HFFc6 (cell line): ENCODE measurements around the gene RER1. TPM values are rescaled to one million over a fixed set of nuclear protein-coding genes. Genes with fewer than 3 reads are reported as not detected.
A peak's percentile ranks its signal among the peaks of the same experiment; 100 is the strongest.

Experiments
- DNase-seq: peaks from one replicate; pipeline ENCODE4 v3.0.0-alpha.2; 2018
- H3K27ac Mint-ChIP-seq: 2 replicates; pipeline ENCODE4 v1.8.0; 2020; ENCODE audit warnings: mild to moderate bottlenecking, mixed read lengths
- H3K27me3 Mint-ChIP-seq: 2 replicates; pipeline ENCODE4 v1.8.0; 2021; ENCODE audit warnings: mild to moderate bottlenecking, moderate library complexity, mixed read lengths; ENCODE audit not compliant: insufficient read depth
- H3K36me3 Mint-ChIP-seq: 2 replicates; pipeline ENCODE4 v1.8.0; 2021; ENCODE audit warnings: low read depth, mixed read lengths
- H3K4me1 Mint-ChIP-seq: 2 replicates; pipeline ENCODE4 v1.8.0; 2020; ENCODE audit warnings: low read depth, mixed read lengths
- H3K4me3 Mint-ChIP-seq: 2 replicates; pipeline ENCODE4 v1.8.0; 2020; ENCODE audit warnings: mild to moderate bottlenecking, moderate library complexity, mixed read lengths
- H3K9me3 Mint-ChIP-seq: 2 replicates; pipeline ENCODE4 v1.8.0; 2020; ENCODE audit warnings: mild to moderate bottlenecking, mixed read lengths
- CTCF ChIP-seq: fragments of 200-600 bp; sonication (generic); IDR thresholded peaks from 2 replicates; pipeline ENCODE4 v1.5.0; 2021; ENCODE audit warnings: antibody characterized with exemption, mild to moderate bottlenecking
- total RNA-seq, 6 experiments: library from RNA; stranded (reverse); fragmentation: NEBNext Ultra II Directional; extraction: Animal tissue kit (Norgen Biotek cat#: 25700); gene quantifications; 2 replicates in 1 of 6; 3 replicates in 5 of 6; pipeline ENCODE4 v1.2.3, GENCODE V29; 2021

Gene RER1
- total RNA-seq, 6 experiments from 2014 or later = 254 to 303 (median 283) TPM

DNA sequence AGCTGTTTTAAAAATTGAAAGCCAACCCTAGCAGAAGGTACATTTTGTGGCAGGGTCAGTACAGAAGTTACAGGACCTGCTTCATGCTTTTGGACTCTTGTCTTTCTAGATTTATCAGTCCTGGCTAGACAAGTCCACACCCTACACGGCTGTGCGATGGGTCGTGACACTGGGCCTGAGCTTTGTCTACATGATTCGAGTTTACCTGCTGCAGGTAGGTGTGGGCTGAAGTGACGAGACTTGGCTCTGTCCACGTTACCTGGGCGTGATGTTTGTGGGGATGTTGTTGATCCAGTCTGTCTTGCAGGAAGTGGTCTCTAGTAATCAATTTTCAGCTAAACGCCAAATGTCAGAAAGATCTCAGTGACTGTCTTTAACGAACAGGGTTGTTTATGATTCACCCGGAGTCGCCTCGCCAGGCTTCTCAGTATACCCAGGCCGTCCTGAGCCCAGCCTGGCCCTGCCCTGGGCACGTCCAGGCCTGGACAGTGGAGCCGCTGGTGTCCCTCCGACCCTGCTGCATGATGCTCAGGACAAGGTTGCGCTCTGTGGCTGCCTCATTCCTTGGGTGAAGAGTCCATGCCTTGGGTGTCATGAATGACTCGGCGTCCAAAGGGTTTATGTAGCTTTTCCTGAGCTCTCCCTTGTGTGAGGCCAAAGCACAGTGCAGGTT is 5.5 kb downstream of the RER1 start:
- no peak overlapping the region for H3K27ac Mint-ChIP-seq
- H3K27me3 Mint-ChIP-seq = peaks cover 5% of the 10 kb centered on the region
- no peak for TF ChIP-seq CTCF
- H3K9me3 Mint-ChIP-seq = no peaks in the 10 kb centered on the region
- peaks cover 29% of the 10 kb centered on the region for H3K4me1 Mint-ChIP-seq
- no peak overlapping the region for H3K4me3 Mint-ChIP-seq
- peaks cover 50% of the 10 kb centered on the region for H3K36me3 Mint-ChIP-seq
- DNase-seq = no peak

GRCh38 chr1:2398871-2399270 is 7.2 kb downstream of the RER1 start:
- no peak for TF ChIP-seq CTCF
- no peak overlapping the region; the same call in 1 of the 2 replicates for H3K27ac Mint-ChIP-seq
- peaks cover 44% of the 10 kb centered on the region for H3K36me3 Mint-ChIP-seq
- no peak overlapping the region for H3K4me3 Mint-ChIP-seq
- DNase-seq = no peak
- H3K4me1 Mint-ChIP-seq = peaks cover 13% of the 10 kb centered on the region
- H3K27me3 Mint-ChIP-seq = no peaks in the 10 kb centered on the region; the same call in 1 of the 2 replicates
- no peaks in the 10 kb centered on the region for H3K9me3 Mint-ChIP-seq

GRCh38 chr1:2399890-2400575 is 8.4 kb downstream of the RER1 start:
- no peaks in the 10 kb centered on the region for H3K9me3 Mint-ChIP-seq
- H3K4me1 Mint-ChIP-seq = peaks cover 2% of the 10 kb centered on the region; the same call in 1 of the 2 replicates
- no peaks in the 10 kb centered on the region; the same call in 1 of the 2 replicates for H3K27me3 Mint-ChIP-seq
- TF ChIP-seq CTCF = no peak
- DNase-seq = no peak
- H3K27ac Mint-ChIP-seq = no peak overlapping the region
- H3K36me3 Mint-ChIP-seq = peaks cover 39% of the 10 kb centered on the region
- no peak overlapping the region for H3K4me3 Mint-ChIP-seq

DNA sequence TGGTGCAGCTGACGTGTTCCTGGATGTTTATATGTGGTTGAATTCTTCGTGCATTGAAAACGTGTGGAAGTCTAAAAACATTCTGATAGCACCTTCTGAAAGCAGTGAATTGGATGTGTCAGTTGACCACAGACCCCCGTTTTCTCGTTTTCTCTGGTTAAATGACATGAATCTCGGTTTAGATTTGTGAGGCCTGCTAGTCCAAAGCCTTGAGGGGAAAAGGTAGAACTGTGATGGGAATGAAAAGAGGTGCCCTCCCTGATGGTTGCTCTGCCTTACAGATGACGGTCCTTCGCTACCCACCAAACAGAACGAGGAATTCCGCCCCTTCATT is 8.9 kb downstream of the RER1 start:
- H3K36me3 Mint-ChIP-seq = peaks cover 38% of the 10 kb centered on the region
- H3K4me3 Mint-ChIP-seq = no peak overlapping the region
- no peak overlapping the region for H3K27ac Mint-ChIP-seq

GRCh38 chr1:2400950-2401649 is 9.5 kb downstream of the RER1 start:
- no peaks in the 10 kb centered on the region for H3K9me3 Mint-ChIP-seq
- peaks cover 38% of the 10 kb centered on the region for H3K36me3 Mint-ChIP-seq
- no peak for DNase-seq
- H3K27me3 Mint-ChIP-seq = no peaks in the 10 kb centered on the region; the same call in 1 of the 2 replicates
- H3K27ac Mint-ChIP-seq = peak overlapping the region; percentile 68
- peaks cover 10% of the 10 kb centered on the region for H3K4me1 Mint-ChIP-seq
- TF ChIP-seq CTCF = no peak
- H3K4me3 Mint-ChIP-seq = no peak overlapping the region

More for the DNA sequence above, 8.9 kb downstream of the RER1 start:
- H3K9me3 Mint-ChIP-seq = no peaks in the 10 kb centered on the region
- TF ChIP-seq CTCF = no peak
- no peak for DNase-seq
- H3K4me1 Mint-ChIP-seq = peaks cover 5% of the 10 kb centered on the region
- no peaks in the 10 kb centered on the region; the same call in 1 of the 2 replicates for H3K27me3 Mint-ChIP-seq
